Activated naive CD4-positive, alpha-beta T cell treated with anti-CD3 and anti-CD28 coated beads, Interleukin-2, amount 50 U/mL, for 16 hours (primary cell): ENCODE results near the gene RSPH6A.
"Not testable (repeated sequence)": the region's sequence is repeated elsewhere in the genome, so short reads cannot be mapped to it uniquely, and the experiment has no call there.

Experiments
- DNase-seq: peaks from one replicate; pipeline ENCODE4 v3.0.0-alpha.2; 2020

RSPH6A gene

DNA sequence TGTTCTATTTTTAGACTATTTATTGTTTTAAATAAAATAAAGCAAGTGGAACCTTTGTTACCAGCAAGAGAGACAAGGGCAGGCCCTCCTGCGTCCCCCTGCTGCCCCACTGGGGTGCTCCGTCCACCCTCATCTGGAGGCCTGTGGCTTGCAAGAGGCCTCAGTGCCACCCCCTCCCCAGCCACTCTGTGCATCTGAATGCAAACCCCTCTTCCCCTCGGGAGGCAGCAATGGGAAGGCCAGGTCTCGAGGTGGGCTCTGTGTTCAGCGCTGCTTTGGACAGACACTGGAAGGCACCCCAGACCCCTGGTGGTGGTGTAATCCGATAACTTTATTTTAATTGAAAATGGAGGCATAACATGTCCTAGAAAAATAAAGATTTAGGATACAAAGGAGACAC lies 50.6 kb downstream of the RSPH6A start:
- no peak for DNase-seq

DNA sequence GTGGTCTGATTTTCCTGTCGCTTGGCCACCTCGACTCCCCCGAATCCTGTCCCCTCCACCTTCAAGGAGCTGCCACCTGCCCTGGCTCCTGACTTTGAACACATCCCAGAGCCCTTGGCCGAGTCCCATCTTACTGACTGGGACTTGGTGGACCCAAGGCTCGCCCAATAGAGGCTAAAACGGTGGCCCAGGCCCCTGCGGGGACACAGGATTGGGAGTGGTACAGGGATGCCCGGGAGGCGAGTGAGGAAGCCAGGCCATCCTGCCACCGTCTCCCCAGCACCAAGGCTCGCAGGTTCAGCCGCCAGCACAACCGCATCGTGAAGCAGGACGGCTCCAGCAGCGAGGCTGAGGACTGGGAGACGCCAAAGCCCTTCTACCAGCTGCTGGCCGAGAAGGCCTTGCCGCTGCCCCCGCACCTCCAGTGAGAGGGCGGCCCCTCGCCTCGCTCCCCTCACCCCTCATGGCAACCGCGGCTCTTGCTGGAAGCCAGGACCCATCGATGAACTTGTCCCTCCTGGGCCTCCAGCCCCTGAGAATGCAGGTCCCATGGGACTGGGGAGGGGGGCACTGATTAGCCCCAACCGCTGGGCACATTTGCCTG lies 51.3 kb downstream of the RSPH6A start:
- no peak for DNase-seq

DNA sequence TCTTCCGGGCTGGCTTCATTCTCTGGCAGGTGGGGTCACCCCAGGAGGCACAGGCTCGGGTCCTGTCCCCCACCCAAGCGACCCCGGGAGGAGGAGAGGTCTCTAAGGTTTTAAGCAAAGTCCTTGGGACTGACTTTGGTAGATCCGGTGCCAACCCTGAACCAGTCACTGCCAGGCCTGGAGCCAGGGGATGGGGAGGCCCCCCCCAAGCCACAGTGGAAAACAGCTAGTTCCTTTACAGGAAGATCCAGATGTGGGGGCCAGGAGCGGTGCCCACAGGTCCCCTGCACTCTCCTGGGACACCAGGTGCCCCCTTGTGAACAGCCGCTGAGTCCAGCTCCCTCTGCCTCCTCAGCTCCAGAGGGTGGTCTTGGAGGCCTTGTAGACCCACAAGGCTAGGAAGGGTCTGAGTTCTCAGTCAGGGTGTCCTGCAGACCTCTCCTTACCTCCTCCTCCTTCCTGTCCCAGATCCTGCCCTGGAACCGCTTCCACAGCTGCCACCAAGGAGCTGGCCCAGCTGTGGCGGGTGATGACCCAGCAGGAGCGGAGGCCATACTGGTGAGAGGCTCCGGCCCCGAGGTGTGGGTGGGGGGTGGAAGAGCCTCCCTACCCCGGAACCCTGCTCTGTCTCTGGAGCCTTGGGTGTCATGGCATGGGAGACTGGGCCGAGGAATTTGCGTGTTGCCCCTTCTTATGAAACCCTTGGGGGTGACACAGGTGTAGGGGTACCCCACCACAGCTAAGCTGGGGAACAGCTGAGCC lies 52.1 kb downstream of the RSPH6A start:
- no peak for DNase-seq

DNA sequence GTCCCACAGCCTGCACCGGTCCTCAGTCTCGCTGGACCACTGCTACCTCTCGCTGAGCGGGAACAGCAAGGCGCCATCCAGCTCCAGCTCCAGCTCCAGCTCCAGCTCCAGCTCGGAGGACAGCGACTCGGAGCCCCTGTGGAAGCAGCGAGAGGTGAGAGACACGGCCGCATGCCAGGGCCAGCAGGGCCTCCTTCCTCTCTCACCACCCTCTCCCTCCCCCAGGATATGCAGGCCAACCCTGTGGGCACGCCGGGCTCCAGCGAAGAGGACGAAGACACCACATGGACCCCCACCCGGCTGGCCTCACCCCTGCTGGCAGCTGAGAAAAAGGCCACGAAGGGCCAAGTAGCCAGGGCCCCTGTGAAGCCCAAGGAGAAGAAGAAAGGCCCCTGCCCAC lies 53.4 kb downstream of the RSPH6A start:
- no peak for DNase-seq

DNA sequence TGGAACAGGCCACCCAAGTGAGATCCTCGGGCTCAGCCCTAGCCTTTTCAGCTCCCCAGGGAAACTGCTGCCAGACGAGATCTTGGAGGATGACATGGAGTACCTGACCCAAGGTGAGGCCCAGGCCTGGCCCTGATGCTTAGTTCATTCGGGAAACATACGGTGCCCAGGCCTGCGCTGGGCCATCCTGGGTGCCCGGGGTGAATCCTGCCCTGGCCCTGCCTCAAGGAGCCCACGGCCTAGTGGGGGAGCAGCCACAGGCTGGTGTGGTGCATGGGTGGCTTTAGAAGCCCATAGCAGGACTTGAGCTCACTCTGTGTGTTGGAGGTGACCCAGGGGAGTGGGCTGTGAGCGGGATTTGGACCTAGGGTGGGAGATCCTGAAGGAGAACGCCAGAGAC lies 56.2 kb downstream of the RSPH6A start:
- DNase-seq = no peak

DNA sequence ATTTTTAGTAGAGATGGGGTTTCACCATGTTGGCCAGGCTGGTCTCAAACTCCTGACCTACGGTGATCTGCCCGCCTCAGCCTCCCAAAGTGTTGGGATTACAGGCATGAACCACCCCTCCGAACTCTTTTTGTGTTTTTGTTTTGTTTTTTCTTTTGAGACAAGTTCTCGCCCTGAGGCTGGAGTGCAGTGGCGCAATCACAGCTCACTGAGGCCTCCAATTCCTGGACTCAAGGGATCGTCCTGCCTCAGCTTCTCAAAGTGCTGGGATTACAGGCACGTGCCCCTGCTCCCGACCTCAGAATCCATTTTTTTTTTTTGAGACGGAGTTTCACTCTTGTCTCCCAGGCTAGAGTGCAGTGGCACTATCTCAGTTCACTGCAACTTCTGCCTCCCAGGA lies 57.4 kb downstream of the RSPH6A start:
- no peak for DNase-seq

DNA sequence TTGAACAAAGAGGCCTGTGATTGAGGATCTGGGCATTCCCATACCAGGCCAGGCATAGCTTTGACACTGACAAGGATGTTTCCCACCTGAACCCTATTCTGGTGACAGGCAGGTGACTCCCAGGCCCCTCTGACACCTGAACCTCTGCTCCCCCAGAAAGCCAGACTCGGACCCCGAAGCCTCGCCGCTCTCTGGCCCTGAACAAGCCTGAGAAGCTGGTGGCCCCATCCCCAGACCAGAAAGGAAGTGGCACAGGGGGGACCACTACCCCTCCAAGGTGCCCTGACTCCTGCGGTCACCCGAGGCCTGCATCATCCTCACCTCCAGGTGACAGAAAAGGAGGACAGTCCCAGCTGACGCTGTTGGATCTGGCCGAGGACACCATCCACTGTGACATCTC lies 60.8 kb downstream of the RSPH6A start:
- no peak for DNase-seq

DNA sequence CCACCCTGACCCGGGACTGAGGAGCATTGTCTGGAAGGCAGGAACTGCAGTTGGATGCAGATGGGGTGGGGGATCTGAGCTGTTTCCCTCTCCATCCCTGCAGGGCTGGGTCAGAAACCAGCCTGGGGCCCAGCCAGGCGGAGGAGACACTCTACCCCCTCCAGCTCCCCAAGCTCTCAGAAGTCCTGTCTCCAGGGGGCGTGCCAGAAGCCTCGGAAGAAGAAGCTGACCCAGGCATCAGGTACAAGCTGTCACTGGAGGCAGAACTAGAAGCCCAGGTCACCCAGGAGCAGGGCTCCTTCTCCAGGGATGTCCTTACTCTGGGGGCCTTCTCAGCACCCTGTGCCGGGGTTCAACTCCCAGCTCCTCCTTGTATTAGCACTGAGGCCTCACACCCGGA lies 61.6 kb downstream of the RSPH6A start:
- no peak for DNase-seq

DNA sequence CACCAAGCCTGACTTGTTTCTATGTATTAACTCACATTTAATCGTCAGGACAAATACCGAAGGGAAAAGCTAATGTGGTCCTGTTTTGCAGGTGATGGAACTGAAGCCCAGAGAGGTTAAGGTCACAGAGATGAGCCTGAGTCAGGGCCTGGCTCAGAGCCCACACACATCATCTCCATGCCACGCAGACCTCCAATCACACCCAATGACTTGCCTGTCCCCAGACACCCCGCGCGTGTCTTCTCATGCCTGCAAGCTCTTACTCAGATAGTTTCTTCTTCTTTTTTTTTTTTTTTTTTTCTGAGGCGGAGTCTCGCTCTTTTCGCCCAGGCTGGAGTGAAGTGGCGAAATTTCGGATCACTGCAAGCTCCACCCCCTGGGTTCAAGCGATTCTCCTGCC lies 62.5 kb downstream of the RSPH6A start:
- DNase-seq = no peak

DNA sequence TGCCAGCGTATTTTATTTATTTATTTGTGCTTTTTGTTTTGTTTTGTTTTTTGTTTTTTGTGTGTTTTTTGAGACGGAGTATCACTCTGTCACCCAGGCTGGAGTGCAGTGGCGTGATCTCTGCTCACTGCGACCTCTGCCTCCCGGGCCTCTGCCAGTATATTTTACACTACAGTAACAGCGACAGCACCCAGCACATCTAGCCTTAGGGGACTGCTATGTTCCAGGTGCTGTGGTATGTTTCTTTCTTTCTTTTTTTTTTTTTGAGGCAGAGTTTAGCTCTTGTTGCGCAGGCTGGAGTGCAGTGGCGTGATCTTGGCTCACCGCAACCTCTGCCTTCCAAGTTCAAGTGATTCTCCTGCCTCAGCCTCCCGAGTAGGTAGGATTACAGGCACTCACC lies 63.6 kb downstream of the RSPH6A start:
- DNase-seq = not testable (repeated sequence)

DNA sequence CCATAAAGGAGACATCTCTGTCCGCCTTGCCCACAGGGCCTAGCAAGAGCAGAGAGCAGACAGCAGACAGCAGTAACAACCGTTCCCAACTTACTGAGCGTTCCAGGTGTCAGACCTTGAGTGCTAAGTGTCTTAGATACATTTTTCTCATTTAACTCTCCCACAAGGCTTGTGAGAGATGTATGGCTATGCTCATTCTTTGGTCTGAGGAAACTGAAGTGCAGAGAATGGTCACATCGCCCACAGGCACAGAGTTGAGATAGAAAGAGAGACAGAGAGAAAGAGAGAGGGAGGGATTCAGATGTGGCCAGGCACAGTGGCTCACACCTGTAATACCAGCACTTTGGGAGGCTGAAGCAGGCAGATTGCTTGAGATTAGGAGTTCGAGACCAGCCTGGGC lies 67.6 kb downstream of the RSPH6A start:
- DNase-seq = no peak

DNA sequence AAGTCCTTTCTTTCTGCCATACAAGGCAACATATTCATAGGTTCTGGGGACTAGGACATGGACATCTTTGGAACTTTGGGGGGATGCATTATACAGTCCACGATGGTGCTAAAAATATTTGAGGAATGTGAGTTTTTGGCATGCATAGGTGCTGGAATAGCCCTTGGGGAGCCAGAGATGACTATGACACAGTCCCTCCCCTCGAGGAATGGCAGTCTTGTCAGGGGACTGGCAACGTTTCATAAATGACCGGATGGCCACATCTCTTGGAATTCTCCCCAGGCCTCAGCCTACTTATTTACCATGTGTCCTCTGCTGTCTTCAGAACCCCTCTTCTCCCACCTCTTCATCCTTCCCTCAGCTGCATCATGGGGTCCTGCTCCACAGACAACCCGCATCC lies 68.2 kb downstream of the RSPH6A start:
- no peak for DNase-seq
